Erythroblast (primary cell): ENCODE data around the gene PDE4DIP.
"Not testable (repeated sequence)": the region's sequence is repeated elsewhere in the genome, so short reads cannot be mapped to it uniquely, and the experiment has no call there.

Source experiments
- GATA1 ChIP-seq: IDR thresholded peaks from 2 replicates; pipeline ENCODE4 v1.6.1; 2011; ENCODE audit warnings: low read depth, mild to moderate bottlenecking, control low read depth, low read length, moderate library complexity
- POLR2A ChIP-seq: IDR thresholded peaks from 2 replicates; pipeline ENCODE4 v1.6.1; 2011; ENCODE audit warnings: mild to moderate bottlenecking, low read length

- not testable (repeated sequence) for TF ChIP-seq POLR2A, GATA1
These were observed 18.4 kb downstream of the PDE4DIP start for GRCh38 chr1:148862590-148862989.
